Measurements from ENCODE around the gene ATP6V1F. TPM values are rescaled to one million over a fixed set of nuclear protein-coding genes. Genes with fewer than 3 reads are reported as not detected.

ATP6V1F gene
- polyA plus RNA-seq, 2 donors: 260 to 273 TPM

GRCh38 chr7:128894101-128894440 is 31.4 kb downstream of the ATP6V1F start:
- H3K4me1 ChIP-seq (ENCODE audit: control insufficient read depth in 2 of 2, insufficient read depth in 2 of 2, low read length in 1 of 2): peaks cover 4 to 27% of the 10 kb centered on the region in 2 donors
- H3K4me3 ChIP-seq (ENCODE audit: low read depth in 1 of 2, low read length in 2 of 2): no peak overlapping the region
- no peaks in the 10 kb centered on the region for H3K9me3 ChIP-seq (ENCODE audit: control insufficient read depth in 2 of 2, insufficient read depth in 1 of 2, low read depth in 1 of 2, low read length in 1 of 2)
- H3K36me3 ChIP-seq (ENCODE audit: control insufficient read depth in 2 of 2, insufficient read depth in 2 of 2, low read length in 1 of 2): no peaks in the 10 kb centered on the region
- no peak overlapping the region for H3K27ac ChIP-seq (ENCODE audit: low read depth in 2 of 2, low read length in 1 of 2)
- 92 to 94% methylated on average over 6 of the region's 6 CpGs for WGBS, 2 donors
- H3K27me3 ChIP-seq (ENCODE audit: control insufficient read depth in 1 of 2, insufficient read depth in 2 of 2, low read length in 2 of 2): peaks cover 0 to 3% of the 10 kb centered on the region in 2 donors

GRCh38 chr7:128895320-128895719 is 32.7 kb downstream of the ATP6V1F start:
- H3K4me3 ChIP-seq (ENCODE audit: low read depth in 1 of 2, low read length in 2 of 2): no peak overlapping the region
- H3K9me3 ChIP-seq (ENCODE audit: control insufficient read depth in 2 of 2, insufficient read depth in 1 of 2, low read depth in 1 of 2, low read length in 1 of 2): no peaks in the 10 kb centered on the region
- H3K27me3 ChIP-seq (ENCODE audit: control insufficient read depth in 1 of 2, insufficient read depth in 2 of 2, low read length in 2 of 2): peaks cover 0 to 3% of the 10 kb centered on the region in 2 donors
- peaks cover 4 to 27% of the 10 kb centered on the region in 2 donors for H3K4me1 ChIP-seq (ENCODE audit: control insufficient read depth in 2 of 2, insufficient read depth in 2 of 2, low read length in 1 of 2)
- 86 to 87% methylated on average over 3 of the region's 3 CpGs for WGBS, 2 donors
- H3K36me3 ChIP-seq (ENCODE audit: control insufficient read depth in 2 of 2, insufficient read depth in 2 of 2, low read length in 1 of 2): no peaks in the 10 kb centered on the region
- no peak overlapping the region for H3K27ac ChIP-seq (ENCODE audit: low read depth in 2 of 2, low read length in 1 of 2)

GRCh38 chr7:128899392-128899791 is 36.7 kb downstream of the ATP6V1F start:
- Histone ChIP-seq H3K36me3 (ENCODE audit: control insufficient read depth in 2 of 2, insufficient read depth in 2 of 2, low read length in 1 of 2) (no peaks in the 10 kb centered on the region), H3K9me3 (ENCODE audit: control insufficient read depth in 2 of 2, insufficient read depth in 1 of 2, low read depth in 1 of 2, low read length in 1 of 2) (no peaks in the 10 kb centered on the region), H3K4me1 (ENCODE audit: control insufficient read depth in 2 of 2, insufficient read depth in 2 of 2, low read length in 1 of 2) (peaks cover 2 to 5% of the 10 kb centered on the region in 2 donors), H3K27me3 (ENCODE audit: control insufficient read depth in 1 of 2, insufficient read depth in 2 of 2, low read length in 2 of 2) (no peaks in the 10 kb centered on the region), H3K4me3 (ENCODE audit: low read depth in 1 of 2, low read length in 2 of 2) (no peak overlapping the region), H3K27ac (ENCODE audit: low read depth in 2 of 2, low read length in 1 of 2) (no peak overlapping the region)

- Histone ChIP-seq H3K27ac (ENCODE audit: low read depth in 2 of 2, low read length in 1 of 2) (no peak overlapping the region), H3K4me3 (ENCODE audit: low read depth in 1 of 2, low read length in 2 of 2) (no peak overlapping the region)
- WGBS, 2 donors: 53 to 57% methylated on average over 1 of the region's 1 CpG
These were observed 37.6 kb downstream of the ATP6V1F start for GRCh38 chr7:128900237-128900636.

GRCh38 chr7:128902761-128903585 is 40.3 kb downstream of the ATP6V1F start:
- Histone ChIP-seq H3K27me3 (ENCODE audit: control insufficient read depth in 1 of 2, insufficient read depth in 2 of 2, low read length in 2 of 2) (no peaks in the 10 kb centered on the region), H3K9me3 (ENCODE audit: control insufficient read depth in 2 of 2, insufficient read depth in 1 of 2, low read depth in 1 of 2, low read length in 1 of 2) (no peaks in the 10 kb centered on the region), H3K27ac (ENCODE audit: low read depth in 2 of 2, low read length in 1 of 2) (peak overlapping the region; percentile 8 to 83), H3K36me3 (ENCODE audit: control insufficient read depth in 2 of 2, insufficient read depth in 2 of 2, low read length in 1 of 2) (no peaks in the 10 kb centered on the region), H3K4me1 (ENCODE audit: control insufficient read depth in 2 of 2, insufficient read depth in 2 of 2, low read length in 1 of 2) (peaks cover 2 to 7% of the 10 kb centered on the region in 2 donors), H3K4me3 (ENCODE audit: low read depth in 1 of 2, low read length in 2 of 2) (no peak overlapping the region)
- WGBS, 2 donors: 66 to 67% methylated on average over 12 of the region's 12 CpGs

More at GRCh38 chr7:128900237-128900636, 37.6 kb downstream of the ATP6V1F start:
- no peaks in the 10 kb centered on the region for H3K36me3 ChIP-seq (ENCODE audit: control insufficient read depth in 2 of 2, insufficient read depth in 2 of 2, low read length in 1 of 2)
- H3K9me3 ChIP-seq (ENCODE audit: control insufficient read depth in 2 of 2, insufficient read depth in 1 of 2, low read depth in 1 of 2, low read length in 1 of 2): no peaks in the 10 kb centered on the region
- no peaks in the 10 kb centered on the region for H3K27me3 ChIP-seq (ENCODE audit: control insufficient read depth in 1 of 2, insufficient read depth in 2 of 2, low read length in 2 of 2)
- peaks cover 2 to 7% of the 10 kb centered on the region in 2 donors for H3K4me1 ChIP-seq (ENCODE audit: control insufficient read depth in 2 of 2, insufficient read depth in 2 of 2, low read length in 1 of 2)

GRCh38 chr7:128903621-128904361 is 41.1 kb downstream of the ATP6V1F start:
- WGBS, 2 donors: 74 to 82% methylated on average over 14 of the region's 14 CpGs

GRCh38 chr7:128904381-128905197 is 41.9 kb downstream of the ATP6V1F start:
- H3K27ac ChIP-seq (ENCODE audit: low read depth in 2 of 2, low read length in 1 of 2): no peak overlapping the region
- H3K4me1 ChIP-seq (ENCODE audit: control insufficient read depth in 2 of 2, insufficient read depth in 2 of 2, low read length in 1 of 2): peaks cover 2 to 7% of the 10 kb centered on the region in 2 donors
- no peaks in the 10 kb centered on the region for H3K9me3 ChIP-seq (ENCODE audit: control insufficient read depth in 2 of 2, insufficient read depth in 1 of 2, low read depth in 1 of 2, low read length in 1 of 2)
- 35 to 38% methylated on average over 8 of the region's 8 CpGs for WGBS, 2 donors
- no peaks in the 10 kb centered on the region for H3K36me3 ChIP-seq (ENCODE audit: control insufficient read depth in 2 of 2, insufficient read depth in 2 of 2, low read length in 1 of 2)
- peaks cover 0 to 4% of the 10 kb centered on the region in 2 donors for H3K27me3 ChIP-seq (ENCODE audit: control insufficient read depth in 1 of 2, insufficient read depth in 2 of 2, low read length in 2 of 2)
- H3K4me3 ChIP-seq (ENCODE audit: low read depth in 1 of 2, low read length in 2 of 2): no peak overlapping the region

More at GRCh38 chr7:128903621-128904361, 41.1 kb downstream of the ATP6V1F start:
- Histone ChIP-seq H3K36me3 (ENCODE audit: control insufficient read depth in 2 of 2, insufficient read depth in 2 of 2, low read length in 1 of 2) (no peaks in the 10 kb centered on the region), H3K27ac (ENCODE audit: low read depth in 2 of 2, low read length in 1 of 2) (peak overlapping the region in 1 of 2 donors; percentile 83), H3K4me3 (ENCODE audit: low read depth in 1 of 2, low read length in 2 of 2) (no peak overlapping the region), H3K9me3 (ENCODE audit: control insufficient read depth in 2 of 2, insufficient read depth in 1 of 2, low read depth in 1 of 2, low read length in 1 of 2) (no peaks in the 10 kb centered on the region), H3K27me3 (ENCODE audit: control insufficient read depth in 1 of 2, insufficient read depth in 2 of 2, low read length in 2 of 2) (peaks cover 0 to 4% of the 10 kb centered on the region in 2 donors), H3K4me1 (ENCODE audit: control insufficient read depth in 2 of 2, insufficient read depth in 2 of 2, low read length in 1 of 2) (peaks cover 2 to 7% of the 10 kb centered on the region in 2 donors)

DNA sequence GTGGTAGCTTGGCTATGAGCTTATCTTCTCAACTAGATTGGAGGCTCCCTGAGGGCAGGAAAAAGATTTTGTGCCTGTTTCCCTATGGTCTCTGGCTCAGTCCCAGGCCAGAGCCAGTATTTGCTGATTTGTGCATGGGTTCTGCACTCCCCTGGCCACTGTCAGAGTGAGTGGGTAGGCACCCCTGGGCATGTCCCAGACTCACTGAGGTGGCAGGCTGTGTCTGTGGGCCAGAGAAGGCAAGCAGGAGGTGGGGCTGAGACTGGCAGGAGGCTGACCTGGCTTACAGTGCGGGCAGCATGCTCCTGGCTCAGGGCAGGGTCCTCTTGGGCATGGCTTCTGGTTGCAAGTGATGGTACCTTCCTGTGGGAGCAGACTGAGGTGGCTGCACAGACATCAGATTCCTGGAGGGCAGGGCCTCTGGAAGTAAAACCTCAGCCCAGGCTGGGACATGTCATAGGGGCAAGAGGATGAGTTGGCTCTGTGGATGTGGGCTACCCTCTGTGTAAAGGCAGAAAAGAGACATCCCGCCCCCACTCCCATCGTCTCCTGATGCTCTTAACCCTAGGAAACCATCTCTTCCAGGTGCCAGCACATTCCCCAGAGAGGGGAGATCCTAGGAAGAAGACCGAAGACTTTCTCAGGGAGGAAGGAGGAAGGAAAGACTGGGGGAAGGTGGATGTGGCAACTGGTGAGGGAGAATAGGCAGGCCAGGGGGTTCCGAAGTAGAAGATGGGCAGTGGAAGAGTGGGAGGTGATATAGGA is 43.5 kb downstream of the ATP6V1F start:
- WGBS, 2 donors: 85 to 93% methylated on average over 5 of the region's 5 CpGs
- H3K27ac ChIP-seq (ENCODE audit: low read depth in 2 of 2, low read length in 1 of 2): no peak overlapping the region

More for the DNA sequence above, 43.5 kb downstream of the ATP6V1F start:
- H3K27me3 ChIP-seq (ENCODE audit: control insufficient read depth in 1 of 2, insufficient read depth in 2 of 2, low read length in 2 of 2): peaks cover 0 to 4% of the 10 kb centered on the region in 2 donors
- H3K4me1 ChIP-seq (ENCODE audit: control insufficient read depth in 2 of 2, insufficient read depth in 2 of 2, low read length in 1 of 2): peaks cover 12% of the 10 kb centered on the region in 2 donors
- no peak overlapping the region for H3K4me3 ChIP-seq (ENCODE audit: low read depth in 1 of 2, low read length in 2 of 2)
- no peaks in the 10 kb centered on the region for H3K9me3 ChIP-seq (ENCODE audit: control insufficient read depth in 2 of 2, insufficient read depth in 1 of 2, low read depth in 1 of 2, low read length in 1 of 2)
- no peaks in the 10 kb centered on the region for H3K36me3 ChIP-seq (ENCODE audit: control insufficient read depth in 2 of 2, insufficient read depth in 2 of 2, low read length in 1 of 2)
